HCT116 (cell line): Measurements from ENCODE around the gene GJE1. TPM values are rescaled to one million over a fixed set of nuclear protein-coding genes. Genes with fewer than 3 reads are reported as not detected.

Experiments used
- ATAC-seq: fragments of 200-7000 bp; cut with Tn5 transposase; 2 replicates; pipeline ENCODE4 v1.9.1; 2020; ENCODE audit warnings: mild to moderate bottlenecking, moderate library complexity
- BruUV-seq: library from RNA; stranded (reverse); fragments of 400-500 nt; replicated peaks from 2 replicates; lab custom pipeline; 2021; lab: Mats Ljungman, UMichigan
- CTCF ChIA-PET: fragments of 300-600 bp; sonication (Branson Sonifier 250); formaldehyde crosslinking; loops from one replicate; lab custom pipeline; 2021; ENCODE audit warnings: antibody characterized with exemption; lab: Charles Lee
- POLR2A ChIA-PET: fragments of 300-600, 350-600 bp; sonication (Branson Sonifier 250); formaldehyde crosslinking; loops from one replicate; lab custom pipeline; 2021; ENCODE audit warnings: antibody characterized with exemption; lab: Charles Lee
- RAD21 ChIA-PET, 2 experiments: fragments of 300-600 bp; sonication (Branson Sonifier 250); formaldehyde crosslinking; loops; one replicate each; lab custom pipeline; 2023; ENCODE audit warnings: low total read pairs in 2 of 2; ENCODE audit not compliant: uncharacterized antibody in 2 of 2, unreplicated experiment in 2 of 2, low non-redundant PET in 1 of 2; lab: Charles Lee
- DNase-seq: peaks from one replicate; pipeline ENCODE4 v3.0.0-alpha.2; 2010; ENCODE audit warnings: low read depth, low spot score
- H2AFZ ChIP-seq: fragments of 200-600 bp; shearing (Covaris generic), sonication (generic); 2 replicates; pipeline ENCODE4 v1.6.1; 2017; ENCODE audit warnings: low read depth, mixed run types, mixed read lengths, antibody characterized with exemption, low read length; ENCODE audit not compliant: poor library complexity, severe bottlenecking
- H3K27ac ChIP-seq: 2 replicates; pipeline ENCODE4 v1.5.1; 2012; ENCODE audit warnings: low read depth, low read length
- H3K27me3 ChIP-seq: fragments of 200-600 bp; sonication (generic); 2 replicates; pipeline ENCODE4 v1.6.1; 2016; ENCODE audit warnings: mixed run types, low read length, mixed read lengths; ENCODE audit not compliant: insufficient read depth
- H3K36me3 ChIP-seq, 2 experiments: fragments of 200-500 bp in 1 of 2; fragments of 200-600 bp in 1 of 2; sonication (Bioruptor generic) in 1 of 2; sonication (generic) in 1 of 2; 2 replicates each; pipeline versions ENCODE4 v1.5.1 to v1.6.1; 2014 to 2016; ENCODE audit warnings: low read length in 2 of 2, inconsistent platforms in 1 of 2, mixed read lengths in 1 of 2, mixed run types in 1 of 2; ENCODE audit not compliant: insufficient read depth in 2 of 2, control insufficient read depth in 1 of 2
- H3K4me1 ChIP-seq, 2 experiments: fragments of 200-600 bp in 1 of 2; sonication (generic) in 1 of 2; 2 replicates each; pipeline versions ENCODE4 v1.5.1 to v1.6.1; 2012 to 2017; ENCODE audit warnings: low read length in 2 of 2, inconsistent platforms in 1 of 2, mild to moderate bottlenecking in 1 of 2, mixed read lengths in 1 of 2, mixed run types in 1 of 2, moderate library complexity in 1 of 2; ENCODE audit not compliant: insufficient read depth in 2 of 2, control insufficient read depth in 1 of 2
- H3K4me2 ChIP-seq: fragments of 200-600 bp; sonication (generic); 2 replicates; pipeline ENCODE4 v1.6.1; 2017; ENCODE audit warnings: mixed run types, low read length, mixed read lengths
- H3K4me3 ChIP-seq, 2 experiments: fragments of 200-600 bp in 1 of 2; sonication (generic) in 1 of 2; replicated peaks in 1 of 2; 2 replicates each; pipeline ENCODE4 v1.5.1; 2011 to 2016; ENCODE audit warnings: low read length in 2 of 2, control low read depth in 1 of 2, low read depth in 1 of 2, mild to moderate bottlenecking in 1 of 2, mixed read lengths in 1 of 2, mixed run types in 1 of 2
- H3K79me2 ChIP-seq: fragments of 200-600 bp; sonication (generic); 2 replicates; pipeline ENCODE4 v1.6.1; 2017; ENCODE audit warnings: mild to moderate bottlenecking, mixed run types, low read length, moderate library complexity, mixed read lengths; ENCODE audit not compliant: insufficient read depth
- H3K9ac ChIP-seq: fragments of 200-600 bp; sonication (generic); 2 replicates; pipeline ENCODE4 v1.6.1; 2016; ENCODE audit warnings: low read length, mixed read lengths
- H3K9me2 ChIP-seq: fragments of 200-600 bp; sonication (generic), shearing (Covaris generic); 2 replicates; pipeline ENCODE4 v1.6.1; 2017; ENCODE audit warnings: mixed run types, mild to moderate bottlenecking, moderate library complexity; ENCODE audit not compliant: insufficient read depth
- H3K9me3 ChIP-seq, 2 experiments: fragments of 200-500 bp in 1 of 2; fragments of 200-600 bp in 1 of 2; sonication (Bioruptor generic) in 1 of 2; sonication (generic) in 1 of 2; 2 replicates each; pipeline ENCODE4 v1.6.1; 2014 to 2017; ENCODE audit warnings: low read length in 2 of 2, mixed read lengths in 2 of 2, inconsistent platforms in 1 of 2, low read depth in 1 of 2, mild to moderate bottlenecking in 1 of 2, mixed run types in 1 of 2, moderate library complexity in 1 of 2; ENCODE audit not compliant: control insufficient read depth in 1 of 2, insufficient read depth in 1 of 2
- H4K20me1 ChIP-seq: fragments of 200-600 bp; sonication (generic), shearing (Covaris generic); 2 replicates; pipeline ENCODE4 v1.6.1; 2017; ENCODE audit warnings: mixed run types, mild to moderate bottlenecking, moderate library complexity; ENCODE audit not compliant: insufficient read depth
- ATF3 ChIP-seq: IDR thresholded peaks from 2 replicates; pipeline ENCODE4 v1.6.1; 2012
- CEBPB ChIP-seq: IDR thresholded peaks from 2 replicates; pipeline ENCODE4 v1.6.1; 2012; ENCODE audit warnings: low read depth
- EGR1 ChIP-seq: IDR thresholded peaks from 2 replicates; pipeline ENCODE4 v1.6.1; 2012; ENCODE audit warnings: low read depth
- ELF1 ChIP-seq: IDR thresholded peaks from 2 replicates; pipeline ENCODE4 v1.6.1; 2012; ENCODE audit warnings: low read depth, borderline replicate concordance
- EZH2 ChIP-seq: fragments of 200-600 bp; sonication (generic); IDR thresholded peaks from 2 replicates; pipeline ENCODE4 v1.6.1; 2017; ENCODE audit warnings: antibody characterized with exemption, mixed run types
- EZH2phosphoT487 ChIP-seq: fragments of 200-600 bp; IDR thresholded peaks from 2 replicates; pipeline ENCODE4 v1.6.1; 2018; ENCODE audit warnings: antibody characterized with exemption, borderline replicate concordance
- FOSL1 ChIP-seq: IDR thresholded peaks from 2 replicates; pipeline ENCODE4 v1.6.1; 2012; ENCODE audit warnings: low read depth
- JUND ChIP-seq: IDR thresholded peaks from 2 replicates; pipeline ENCODE4 v1.6.1; 2012
- MAX ChIP-seq: IDR thresholded peaks from 2 replicates; pipeline ENCODE4 v1.6.1; 2012
- POLR2A ChIP-seq: IDR thresholded peaks from 2 replicates; pipeline ENCODE4 v1.7.0; 2011; ENCODE audit warnings: borderline replicate concordance; ENCODE audit not compliant: insufficient read depth, insufficient read length; ENCODE audit errors: extremely low read depth
- POLR2AphosphoS5 ChIP-seq: IDR thresholded peaks from 2 replicates; pipeline ENCODE4 v1.6.1; 2011; ENCODE audit warnings: mild to moderate bottlenecking, low read depth, low read length, moderate library complexity
- RAD21 ChIP-seq: IDR thresholded peaks from 2 replicates; pipeline ENCODE4 v1.6.1; 2012; ENCODE audit warnings: low read depth, mild to moderate bottlenecking
- REST ChIP-seq: IDR thresholded peaks from 2 replicates; pipeline ENCODE4 v1.6.1; 2012; ENCODE audit warnings: low read depth
- SIN3A ChIP-seq: IDR thresholded peaks from 2 replicates; pipeline ENCODE4 v1.6.1; 2012; ENCODE audit warnings: low read depth
- SP1 ChIP-seq: IDR thresholded peaks from 2 replicates; pipeline ENCODE4 v1.6.1; 2012; ENCODE audit warnings: low read depth
- SRF ChIP-seq: IDR thresholded peaks from 2 replicates; pipeline ENCODE4 v1.6.1; 2012; ENCODE audit warnings: low read depth
- YY1 ChIP-seq: IDR thresholded peaks from 2 replicates; pipeline ENCODE4 v1.6.1; 2011; ENCODE audit warnings: low read length, low read depth, moderate library complexity, mild to moderate bottlenecking; ENCODE audit not compliant: insufficient replicate concordance; ENCODE audit errors: extremely low read depth
- ZFX ChIP-seq: fragments of 450-650 bp; IDR thresholded peaks from 2 replicates; pipeline ENCODE4 v1.6.1; 2017
- ZNF274 ChIP-seq: fragments of 200-500 bp; sonication (Bioruptor generic); IDR thresholded peaks from 2 replicates; pipeline ENCODE4 v1.6.1; 2014; ENCODE audit warnings: mild to moderate bottlenecking, low read depth, low read length, inconsistent platforms
- intact Hi-C: fragments of 100-400 bp; cut with micrococcal nuclease; formaldehyde crosslinking; loops from 2 replicates; pipeline ENCODE4 v1.10.0; 2022
- total RNA-seq: library from RNA; stranded (reverse); gene quantifications from one replicate; pipeline ENCODE4 v1.2.1, GENCODE V29; 2021; ENCODE audit not compliant: unreplicated experiment

GJE1 gene
- total RNA-seq, 1 experiment from 2014 or later = not detected

GRCh38 chr6:142118925-142119324 lies 13.8 kb upstream of the GJE1 start:
- H3K79me2 ChIP-seq = no peaks in the 10 kb centered on the region
- no peak overlapping the region for H3K9ac ChIP-seq
- no peak overlapping the region for H3K4me2 ChIP-seq
- intact Hi-C loops = loop anchor here (10.0 kb wide), 1 partner anchor 504 kb away; no protein-coding TSS in a partner anchor
- ATAC-seq (no peak; the same call in 1 of the 2 replicates), DNase-seq (no peak)
- TF ChIP-seq EZH2phosphoT487 (no peak), YY1 (no peak), MAX (no peak), FOSL1 (no peak), SRF (no peak), ZNF274 (no peak), ELF1 (no peak), CEBPB (no peak), RAD21 (no peak), EGR1 (no peak), ATF3 (no peak), SIN3A (no peak), JUND (no peak), SP1 (no peak), EZH2 (no peak)
- H3K4me3 ChIP-seq = no peak overlapping the region
- H3K27me3 ChIP-seq = no peaks in the 10 kb centered on the region
- RAD21 ChIA-PET = no interaction called here
- H3K27ac ChIP-seq = no peak overlapping the region
- H3K9me3 ChIP-seq = no peaks in the 10 kb centered on the region
- H3K36me3 ChIP-seq = no peaks in the 10 kb centered on the region
- POLR2A ChIA-PET = no interaction called here
- CTCF ChIA-PET = no interaction called here
- BruUV-seq = no TSS peak
- H3K4me1 ChIP-seq = no peaks in the 10 kb centered on the region
- H4K20me1 ChIP-seq = no peaks in the 10 kb centered on the region
- no peaks in the 10 kb centered on the region for H3K9me2 ChIP-seq
- no peak overlapping the region for H2AFZ ChIP-seq

GRCh38 chr6:142121342-142121741 lies 11.4 kb upstream of the GJE1 start:
- DNase-seq (no peak), ATAC-seq (no peak)
- ChIA-PET RAD21 (no interaction called here), CTCF (no interaction called here), POLR2A (no interaction called here)
- Histone ChIP-seq H3K4me2 (no peak overlapping the region), H3K36me3 (no peaks in the 10 kb centered on the region), H3K9me3 (no peaks in the 10 kb centered on the region), H3K4me1 (no peaks in the 10 kb centered on the region), H3K79me2 (no peaks in the 10 kb centered on the region), H4K20me1 (no peaks in the 10 kb centered on the region), H3K9me2 (no peaks in the 10 kb centered on the region), H2AFZ (no peak overlapping the region), H3K27ac (no peak overlapping the region), H3K4me3 (no peak overlapping the region), H3K9ac (no peak overlapping the region), H3K27me3 (no peaks in the 10 kb centered on the region)
- no TSS peak for BruUV-seq
- intact Hi-C loops = no loop called here
- TF ChIP-seq ATF3 (no peak), EGR1 (no peak), ZFX (no peak), POLR2A (no peak), SIN3A (no peak), MAX (no peak), ZNF274 (no peak), SRF (no peak), CEBPB (no peak), EZH2 (no peak), SP1 (no peak), YY1 (no peak), POLR2AphosphoS5 (no peak), REST (no peak)
